Activated T-helper 17 cell treated with anti-CD3 and anti-CD28 coated beads, Interleukin-2, amount 50 U/mL, for 72 hours (primary cell): Measurements from ENCODE around the gene CBLC. TPM values are rescaled to one million over a fixed set of nuclear protein-coding genes. Genes with fewer than 3 reads are reported as not detected.

Experiments
- ATAC-seq: fragments of 150-1000 bp; cut with Tn5 transposase; replicated peaks from 2 replicates; pipeline ENCODE4 v1.10.0; 2021; ENCODE audit warnings: mild to moderate bottlenecking, moderate library complexity
- H3K27ac Mint-ChIP-seq: one replicate; pipeline ENCODE4 v1.8.0; 2022; ENCODE audit warnings: mixed read lengths
- H3K27me3 Mint-ChIP-seq: one replicate; pipeline ENCODE4 v1.8.0; 2022; ENCODE audit warnings: mixed read lengths
- H3K36me3 Mint-ChIP-seq: one replicate; pipeline ENCODE4 v1.8.0; 2022; ENCODE audit warnings: low read depth, mild to moderate bottlenecking, mixed read lengths
- H3K4me1 Mint-ChIP-seq: one replicate; pipeline ENCODE4 v1.8.0; 2022; ENCODE audit warnings: mixed read lengths
- H3K4me3 Mint-ChIP-seq: one replicate; pipeline ENCODE4 v1.8.0; 2022; ENCODE audit warnings: mild to moderate bottlenecking, mixed read lengths
- H3K9me3 Mint-ChIP-seq: one replicate; pipeline ENCODE4 v1.8.0; 2022; ENCODE audit warnings: mixed read lengths
- total RNA-seq, 2 donors: library from RNA; stranded (reverse); gene quantifications; one replicate each; pipeline ENCODE4 v1.2.3, GENCODE V29; 2022

Gene CBLC
- total RNA-seq, 2 donors from 2014 or later: not detected

- no peaks in the 10 kb centered on the region for H3K27me3 Mint-ChIP-seq
- peak overlapping the region; percentile 79 for H3K27ac Mint-ChIP-seq
- peaks cover 21% of the 10 kb centered on the region for H3K4me1 Mint-ChIP-seq
- H3K36me3 Mint-ChIP-seq: no peaks in the 10 kb centered on the region
- H3K9me3 Mint-ChIP-seq: no peaks in the 10 kb centered on the region
- H3K4me3 Mint-ChIP-seq: peak overlapping the region; percentile 40
- peak; percentile 75 for ATAC-seq
Observed at GRCh38 chr19:44741841-44742329, 35.8 kb upstream of the CBLC start.

GRCh38 chr19:44742330-44743061 lies 35.2 kb upstream of the CBLC start:
- Mint-ChIP-seq H3K4me1 (peaks cover 21% of the 10 kb centered on the region), H3K36me3 (no peaks in the 10 kb centered on the region), H3K9me3 (no peaks in the 10 kb centered on the region), H3K27ac (peak overlapping the region; percentile 79), H3K4me3 (peak overlapping the region; percentile 40), H3K27me3 (no peaks in the 10 kb centered on the region)
- ATAC-seq: no peak

GRCh38 chr19:44744871-44745332 lies 32.8 kb upstream of the CBLC start:
- Mint-ChIP-seq H3K27ac (no peak overlapping the region), H3K36me3 (peaks cover 17% of the 10 kb centered on the region), H3K9me3 (no peaks in the 10 kb centered on the region), H3K27me3 (no peaks in the 10 kb centered on the region), H3K4me1 (peaks cover 21% of the 10 kb centered on the region), H3K4me3 (no peak overlapping the region)
- no peak for ATAC-seq

- no peaks in the 10 kb centered on the region for H3K9me3 Mint-ChIP-seq
- peak overlapping the region; percentile 79 for H3K27ac Mint-ChIP-seq
- peaks cover 21% of the 10 kb centered on the region for H3K4me1 Mint-ChIP-seq
- no peaks in the 10 kb centered on the region for H3K27me3 Mint-ChIP-seq
- peaks cover 22% of the 10 kb centered on the region for H3K36me3 Mint-ChIP-seq
- H3K4me3 Mint-ChIP-seq: peak overlapping the region; percentile 80
- no peak for ATAC-seq
Observed at GRCh38 chr19:44745341-44745831, 32.3 kb upstream of the CBLC start.

GRCh38 chr19:44745887-44746600 lies 31.6 kb upstream of the CBLC start:
- ATAC-seq: no peak
- Mint-ChIP-seq H3K4me3 (peak overlapping the region; percentile 80), H3K4me1 (peaks cover 26% of the 10 kb centered on the region), H3K27ac (peak overlapping the region; percentile 79), H3K27me3 (no peaks in the 10 kb centered on the region), H3K36me3 (peaks cover 29% of the 10 kb centered on the region), H3K9me3 (no peaks in the 10 kb centered on the region)

- peaks cover 34% of the 10 kb centered on the region for H3K36me3 Mint-ChIP-seq
- peak overlapping the region; percentile 80 for H3K4me3 Mint-ChIP-seq
- H3K4me1 Mint-ChIP-seq: peaks cover 23% of the 10 kb centered on the region
- H3K27me3 Mint-ChIP-seq: no peaks in the 10 kb centered on the region
- no peaks in the 10 kb centered on the region for H3K9me3 Mint-ChIP-seq
- ATAC-seq: no peak
- H3K27ac Mint-ChIP-seq: peak overlapping the region; percentile 79
Observed at GRCh38 chr19:44746616-44746945, 31.1 kb upstream of the CBLC start.

GRCh38 chr19:44746946-44747738 lies 30.5 kb upstream of the CBLC start:
- H3K27ac Mint-ChIP-seq: peak overlapping the region; percentile 79
- peaks cover 23% of the 10 kb centered on the region for H3K4me1 Mint-ChIP-seq
- H3K36me3 Mint-ChIP-seq: peaks cover 40% of the 10 kb centered on the region

GRCh38 chr19:44747739-44748425 lies 29.8 kb upstream of the CBLC start:
- peaks cover 47% of the 10 kb centered on the region for H3K36me3 Mint-ChIP-seq
- H3K9me3 Mint-ChIP-seq: no peaks in the 10 kb centered on the region
- no peaks in the 10 kb centered on the region for H3K27me3 Mint-ChIP-seq
- peak overlapping the region; percentile 80 for H3K4me3 Mint-ChIP-seq
- peak overlapping the region; percentile 79 for H3K27ac Mint-ChIP-seq
- peaks cover 27% of the 10 kb centered on the region for H3K4me1 Mint-ChIP-seq
- ATAC-seq: peak; percentile 41

More at GRCh38 chr19:44746946-44747738, 30.5 kb upstream of the CBLC start:
- no peaks in the 10 kb centered on the region for H3K27me3 Mint-ChIP-seq
- H3K9me3 Mint-ChIP-seq: no peaks in the 10 kb centered on the region
- H3K4me3 Mint-ChIP-seq: peak overlapping the region; percentile 80
- ATAC-seq: peak; percentile 86

GRCh38 chr19:44748426-44749254 lies 29.1 kb upstream of the CBLC start, which contains the start of gene BCL3:
TSS of gene BCL3 (plus strand) at chr19:44748708. CDS start at chr19:44748791, 83 bp downstream.
- Mint-ChIP-seq H3K27me3 (no peaks in the 10 kb centered on the region), H3K4me3 (peak within 1 kb of the TSS; percentile 99), H3K4me1 (peaks cover 27% of the 10 kb centered on the region), H3K36me3 (peaks cover 55% of the 10 kb centered on the region), H3K27ac (peak within 1 kb of the TSS; percentile 91), H3K9me3 (no peaks in the 10 kb centered on the region)
- peak; percentile 45 for ATAC-seq

- ATAC-seq: no peak
- no peaks in the 10 kb centered on the region for H3K27me3 Mint-ChIP-seq
- H3K4me3 Mint-ChIP-seq: peak overlapping the region; percentile 99
- H3K9me3 Mint-ChIP-seq: no peaks in the 10 kb centered on the region
- peaks cover 27% of the 10 kb centered on the region for H3K4me1 Mint-ChIP-seq
- H3K36me3 Mint-ChIP-seq: peaks cover 61% of the 10 kb centered on the region
- H3K27ac Mint-ChIP-seq: peak overlapping the region; percentile 91
Observed at GRCh38 chr19:44749292-44749691, 28.4 kb upstream of the CBLC start.

- H3K27me3 Mint-ChIP-seq: no peaks in the 10 kb centered on the region
- H3K27ac Mint-ChIP-seq: peak overlapping the region; percentile 91
- peak overlapping the region; percentile 99 for H3K4me3 Mint-ChIP-seq
- H3K36me3 Mint-ChIP-seq: peaks cover 68% of the 10 kb centered on the region
- peaks cover 30% of the 10 kb centered on the region for H3K4me1 Mint-ChIP-seq
- no peak for ATAC-seq
- no peaks in the 10 kb centered on the region for H3K9me3 Mint-ChIP-seq
Observed at GRCh38 chr19:44749994-44750393, 27.7 kb upstream of the CBLC start.

- no peak for ATAC-seq
- Mint-ChIP-seq H3K27me3 (no peaks in the 10 kb centered on the region), H3K27ac (peak overlapping the region; percentile 94), H3K4me1 (peaks cover 19% of the 10 kb centered on the region), H3K4me3 (peak overlapping the region; percentile 99), H3K36me3 (peaks cover 89% of the 10 kb centered on the region), H3K9me3 (no peaks in the 10 kb centered on the region)
Observed at GRCh38 chr19:44752123-44752815, 25.4 kb upstream of the CBLC start.
